Ovary (tissue), 9 donors: ENCODE results near the gene ABHD17C. TPM values are rescaled to one million over a fixed set of nuclear protein-coding genes. Genes with fewer than 3 reads are reported as not detected.

Experiments used
- DNase-seq, 5 donors: peaks; one replicate each; pipeline ENCODE4 v3.0.0-alpha.2; 2019 to 2020
- H3K27ac ChIP-seq, 2 donors: fragments of 200-600 bp; one replicate each; pipeline versions ENCODE4 v1.5.1 to v1.8.0; 2019 to 2022
- H3K27me3 ChIP-seq: fragments of 200-600 bp; one replicate; pipeline ENCODE4 v1.8.0; 2022
- H3K36me3 ChIP-seq: fragments of 200-600 bp; sonication (generic); one replicate; pipeline ENCODE4 v1.5.1; 2019
- H3K4me1 ChIP-seq: one replicate; pipeline ENCODE4 v1.8.1; 2013; ENCODE audit warnings: mild to moderate bottlenecking, moderate library complexity; ENCODE audit not compliant: insufficient read depth
- H3K4me3 ChIP-seq: fragments of 200-600 bp; sonication (generic); one replicate; pipeline ENCODE4 v1.5.1; 2017
- H3K9me3 ChIP-seq, 2 donors: fragments of 200-600 bp in 1 of 2; sonication (generic) in 1 of 2; one replicate each; pipeline versions ENCODE4 v1.5.1 to v1.8.1; 2013 to 2019; ENCODE audit warnings: mild to moderate bottlenecking in 1 of 2, moderate library complexity in 1 of 2
- CTCF ChIP-seq, 3 donors: fragments of 450-650 bp in 2 of 3; fragments of 200-600 bp in 1 of 3; IDR thresholded peaks; one replicate each; pipeline versions ENCODE4 v1.5.1 to v1.8.0; 2016 to 2022; ENCODE audit warnings: antibody characterized with exemption in 3 of 3, mild to moderate bottlenecking in 1 of 3
- EP300 ChIP-seq: sonication (generic); formaldehyde crosslinking; IDR thresholded peaks from one replicate; pipeline ENCODE4 v1.6.1; 2017; ENCODE audit warnings: antibody characterized with exemption
- POLR2A ChIP-seq: fragments of 450-650 bp; IDR thresholded peaks from one replicate; pipeline ENCODE4 v1.6.1; 2017; ENCODE audit warnings: antibody characterized with exemption, mild to moderate bottlenecking, moderate library complexity
- WGBS, 3 donors: extraction: QIAGEN DNeasy Blood & Tissue Kit in 1 of 3; methylation state at CpG; one replicate each; pipeline versions ENCODE4 v1.1.5 to v1.1.7; 2013 to 2017; 5-methylcytosine and 5-hydroxymethylcytosine counted together
- intact Hi-C, 4 donors: fragments of 100-400 bp; cut with DNase I; formaldehyde crosslinking; loops; one replicate each; pipeline versions ENCODE4 v1.11.0 to v1.15.1; 2022 to 2023
- polyA plus RNA-seq, 2 donors: library from polyadenylated mRNA; stranded (reverse); fragments of 200-250 nt in 1 of 2; fragments of 350-450 nt in 1 of 2; fragmentation: Illumina TruSeq in 1 of 2; extraction: RNeasy Lipid Tissue Mini Kit (QIAGEN cat#74804) in 1 of 2; gene quantifications; one replicate each; pipeline ENCODE4 v1.2.3, GENCODE V29; 2013 to 2014
- total RNA-seq, 7 donors: library from RNA; depleted of rRNA in 2 of 7; stranded (reverse); fragments of >200 nt in 2 of 7; fragmentation: NEBNext Ultra II Directional in 3 of 7; extraction: Animal tissue kit (Norgen Biotek cat#: 25700) in 3 of 7; gene quantifications; one replicate each; pipeline versions ENCODE4 v1.1.0 to v1.2.4, GENCODE V29; 2016 to 2023
- donor health status: DM: no; HTN: no; CAD: no; lungs with moderate emphysema.
- donor health status: DM: no; HTN: no; CAD: no.
- donor health status: Bipolar disorder and iron deficiency.
- donor health status: DM: yes; HTN: yes; CAD: no.
- donor health status: DM: no; HTN: no; CAD: no.
- donor health status: DM: yes; HTN: yes; CAD: no.

The ABHD17C gene
- total and polyA plus RNA-seq, 9 donors: 1.2 to 5.6 (median 3.6) TPM

- no peaks in the 10 kb centered on the region for H3K36me3 ChIP-seq
- no peaks in the 10 kb centered on the region for H3K27me3 ChIP-seq
- 50 to 63% (median 53%) methylated on average over 6 of the region's 6 CpGs for WGBS, 3 donors
- intact Hi-C loops: no loop called here
- no peak overlapping the region for H3K27ac ChIP-seq
- no peaks in the 10 kb centered on the region for H3K9me3 ChIP-seq
- TF ChIP-seq EP300 (no peak), POLR2A (no peak), CTCF (IDR thresholded peaks at IDR 0.05) (no peak)
- peaks cover 4% of the 10 kb centered on the region for H3K4me1 ChIP-seq
- DNase-seq: no peak
- no peak overlapping the region for H3K4me3 ChIP-seq
Measured at GRCh38 chr15:80730926-80731325, 35.8 kb downstream of the ABHD17C start.

- 59 to 68% (median 67%) methylated on average over 6 of the region's 6 CpGs for WGBS, 3 donors
- intact Hi-C loops: no loop called here
- no peak overlapping the region for H3K27ac ChIP-seq
- no peak for DNase-seq
- no peak for TF ChIP-seq POLR2A
- TF ChIP-seq CTCF (IDR thresholded peaks at IDR 0.05): no peak
- TF ChIP-seq EP300: no peak
- no peaks in the 10 kb centered on the region for H3K36me3 ChIP-seq
- peaks cover 5% of the 10 kb centered on the region for H3K4me1 ChIP-seq
- no peaks in the 10 kb centered on the region for H3K27me3 ChIP-seq
- no peaks in the 10 kb centered on the region for H3K9me3 ChIP-seq
- no peak overlapping the region for H3K4me3 ChIP-seq
Measured at GRCh38 chr15:80732167-80732566, 37.1 kb downstream of the ABHD17C start.

- intact Hi-C loops: no loop called here
- no peak overlapping the region for H3K27ac ChIP-seq
Measured at GRCh38 chr15:80732818-80733217, 37.7 kb downstream of the ABHD17C start.

GRCh38 chr15:80733460-80733859 is 38.4 kb downstream of the ABHD17C start:
- H3K4me3 ChIP-seq: no peak overlapping the region
- no peak for DNase-seq
- TF ChIP-seq EP300: no peak
- TF ChIP-seq CTCF (IDR thresholded peaks at IDR 0.05): no peak
- TF ChIP-seq POLR2A: no peak
- peaks cover 5% of the 10 kb centered on the region for H3K4me1 ChIP-seq
- H3K27me3 ChIP-seq: no peaks in the 10 kb centered on the region
- no peak overlapping the region for H3K27ac ChIP-seq
- intact Hi-C loops: no loop called here
- H3K36me3 ChIP-seq: no peaks in the 10 kb centered on the region
- H3K9me3 ChIP-seq: no peaks in the 10 kb centered on the region
- 56 to 83% (median 75%) methylated on average over 1 of the region's 1 CpG for WGBS, 3 donors

More at GRCh38 chr15:80732818-80733217, 37.7 kb downstream of the ABHD17C start:
- H3K27me3 ChIP-seq: no peaks in the 10 kb centered on the region
- no peaks in the 10 kb centered on the region for H3K36me3 ChIP-seq
- TF ChIP-seq POLR2A (no peak), CTCF (IDR thresholded peaks at IDR 0.05) (no peak), EP300 (no peak)
- no peak overlapping the region for H3K4me3 ChIP-seq
- H3K4me1 ChIP-seq: peaks cover 5% of the 10 kb centered on the region
- H3K9me3 ChIP-seq: no peaks in the 10 kb centered on the region
- WGBS, 3 donors: 93 to 98% (median 96%) methylated on average over 5 of the region's 5 CpGs
- no peak for DNase-seq
